Osteoblast (primary cell): ENCODE results near the gene TMPRSS2. TPM values are rescaled to one million over a fixed set of nuclear protein-coding genes. Genes with fewer than 3 reads are reported as not detected.

Experiments used
- DNase-seq: peaks from one replicate; pipeline ENCODE4 v3.0.0; 2011; ENCODE audit warnings: low spot score, mixed read lengths; ENCODE audit not compliant: insufficient read length; ENCODE audit errors: missing footprints
- H2AFZ ChIP-seq: 2 replicates; pipeline ENCODE4 v1.6.0; 2011; ENCODE audit warnings: mild to moderate bottlenecking, low read length
- H3K27ac ChIP-seq: 2 replicates; pipeline ENCODE4 v1.5.1; 2011; ENCODE audit warnings: mild to moderate bottlenecking, low read depth, low read length, moderate library complexity
- H3K27me3 ChIP-seq: 2 replicates; pipeline ENCODE4 v1.6.0; 2012; ENCODE audit warnings: mild to moderate bottlenecking, control low read depth, inconsistent platforms, low read length, moderate library complexity; ENCODE audit not compliant: insufficient read depth
- H3K36me3 ChIP-seq: 2 replicates; pipeline ENCODE4 v1.5.1; 2011; ENCODE audit warnings: mild to moderate bottlenecking, low read length, control low read depth, moderate library complexity; ENCODE audit not compliant: insufficient read depth
- H3K4me1 ChIP-seq: 2 replicates; pipeline ENCODE4 v1.5.1; 2011; ENCODE audit warnings: mild to moderate bottlenecking, low read length, control low read depth, moderate library complexity; ENCODE audit not compliant: insufficient read depth
- H3K4me2 ChIP-seq: 2 replicates; pipeline ENCODE4 v1.6.0; 2011; ENCODE audit warnings: mild to moderate bottlenecking, low read length; ENCODE audit not compliant: insufficient read depth
- H3K4me3 ChIP-seq: fragments of 200-600 bp; sonication (generic); 3 replicates; pipeline ENCODE4 v1.5.1; 2012; ENCODE audit warnings: mild to moderate bottlenecking, low read length, inconsistent platforms; ENCODE audit not compliant: insufficient read depth
- H3K79me2 ChIP-seq: 2 replicates; pipeline ENCODE4 v1.6.0; 2012; ENCODE audit warnings: mild to moderate bottlenecking, low read length, control low read depth, inconsistent platforms; ENCODE audit not compliant: insufficient read depth
- H3K9me3 ChIP-seq: 2 replicates; pipeline ENCODE4 v1.5.1; 2011; ENCODE audit warnings: low read depth, low read length, control low read depth
- H4K20me1 ChIP-seq: 2 replicates; pipeline ENCODE4 v1.6.0; 2012; ENCODE audit warnings: mild to moderate bottlenecking, low read length, control low read depth; ENCODE audit not compliant: insufficient read depth
- total RNA-seq: library from RNA; depleted of rRNA; stranded (reverse); fragments of >200 nt; gene quantifications from 2 replicates; pipeline ENCODE4 v1.2.3, GENCODE V29; 2012
- TF ChIP-seq, protein P1 (sequence below): IDR thresholded peaks from 2 replicates; pipeline ENCODE4 v1.5.1; 2011; ENCODE audit warnings: mild to moderate bottlenecking, low read depth, low read length, moderate library complexity; ENCODE audit errors: extremely low read depth

Gene TMPRSS2
- total RNA-seq, 1 donor = not detected

DNA sequence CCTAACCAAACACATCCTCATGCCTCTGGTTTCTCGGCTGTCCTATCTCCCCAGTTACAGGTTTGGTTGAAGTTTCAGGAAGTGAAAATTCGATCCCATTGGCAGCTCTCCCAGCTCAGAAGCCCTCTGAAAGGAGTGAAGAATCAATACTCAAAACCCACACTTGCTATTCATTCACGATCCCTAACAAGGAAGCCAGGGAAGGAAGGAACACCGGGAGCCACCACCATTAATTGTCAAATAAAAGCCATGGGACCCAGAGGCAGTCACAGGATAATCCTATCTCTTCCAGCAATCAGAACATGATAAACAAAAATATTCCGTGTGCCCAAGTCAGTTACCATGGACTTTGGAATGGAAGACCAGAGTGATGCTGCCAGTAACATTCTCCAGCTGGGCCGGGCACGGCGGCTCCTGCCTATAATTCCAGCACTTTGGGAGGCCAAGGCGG lies 7.0 kb downstream of the TMPRSS2 start:
- Histone ChIP-seq H3K36me3 (no peaks in the 10 kb centered on the region), H3K27ac (no peak overlapping the region), H3K27me3 (peaks cover 16% of the 10 kb centered on the region), H3K9me3 (no peaks in the 10 kb centered on the region), H4K20me1 (no peaks in the 10 kb centered on the region), H3K4me1 (no peaks in the 10 kb centered on the region), H2AFZ (no peak overlapping the region), H3K4me3 (no peak overlapping the region), H3K79me2 (no peaks in the 10 kb centered on the region), H3K4me2 (no peak overlapping the region)
- TF ChIP-seq, protein P1, sequence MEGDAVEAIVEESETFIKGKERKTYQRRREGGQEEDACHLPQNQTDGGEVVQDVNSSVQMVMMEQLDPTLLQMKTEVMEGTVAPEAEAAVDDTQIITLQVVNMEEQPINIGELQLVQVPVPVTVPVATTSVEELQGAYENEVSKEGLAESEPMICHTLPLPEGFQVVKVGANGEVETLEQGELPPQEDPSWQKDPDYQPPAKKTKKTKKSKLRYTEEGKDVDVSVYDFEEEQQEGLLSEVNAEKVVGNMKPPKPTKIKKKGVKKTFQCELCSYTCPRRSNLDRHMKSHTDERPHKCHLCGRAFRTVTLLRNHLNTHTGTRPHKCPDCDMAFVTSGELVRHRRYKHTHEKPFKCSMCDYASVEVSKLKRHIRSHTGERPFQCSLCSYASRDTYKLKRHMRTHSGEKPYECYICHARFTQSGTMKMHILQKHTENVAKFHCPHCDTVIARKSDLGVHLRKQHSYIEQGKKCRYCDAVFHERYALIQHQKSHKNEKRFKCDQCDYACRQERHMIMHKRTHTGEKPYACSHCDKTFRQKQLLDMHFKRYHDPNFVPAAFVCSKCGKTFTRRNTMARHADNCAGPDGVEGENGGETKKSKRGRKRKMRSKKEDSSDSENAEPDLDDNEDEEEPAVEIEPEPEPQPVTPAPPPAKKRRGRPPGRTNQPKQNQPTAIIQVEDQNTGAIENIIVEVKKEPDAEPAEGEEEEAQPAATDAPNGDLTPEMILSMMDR = no peak
- DNase-seq = no peak

DNA sequence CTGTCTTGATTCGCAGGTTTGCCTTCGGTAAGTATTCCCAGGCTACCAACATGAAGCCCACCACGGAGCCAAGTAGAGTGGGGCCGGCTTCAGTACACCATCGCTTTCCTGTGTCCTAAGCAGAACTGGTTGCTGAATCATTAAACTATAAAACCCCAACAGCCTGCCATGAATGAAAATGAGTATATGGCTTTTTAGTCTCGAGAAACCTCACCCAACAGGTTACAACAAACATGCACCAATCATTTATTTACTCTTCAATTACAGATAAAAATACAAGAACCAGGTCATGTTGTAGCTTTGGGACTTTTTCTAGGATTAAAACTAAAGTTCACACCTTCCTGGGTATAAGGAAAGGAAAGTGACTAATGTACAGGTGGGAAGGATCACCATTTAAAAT lies 7.6 kb downstream of the TMPRSS2 start:
- Histone ChIP-seq H3K79me2 (no peaks in the 10 kb centered on the region), H3K4me1 (no peaks in the 10 kb centered on the region), H3K4me2 (no peak overlapping the region), H3K9me3 (no peaks in the 10 kb centered on the region), H3K4me3 (no peak overlapping the region), H3K27ac (no peak overlapping the region), H4K20me1 (no peaks in the 10 kb centered on the region), H3K27me3 (peaks cover 14% of the 10 kb centered on the region), H2AFZ (no peak overlapping the region), H3K36me3 (no peaks in the 10 kb centered on the region)
- TF ChIP-seq, protein P1 = no peak
- DNase-seq = no peak

DNA sequence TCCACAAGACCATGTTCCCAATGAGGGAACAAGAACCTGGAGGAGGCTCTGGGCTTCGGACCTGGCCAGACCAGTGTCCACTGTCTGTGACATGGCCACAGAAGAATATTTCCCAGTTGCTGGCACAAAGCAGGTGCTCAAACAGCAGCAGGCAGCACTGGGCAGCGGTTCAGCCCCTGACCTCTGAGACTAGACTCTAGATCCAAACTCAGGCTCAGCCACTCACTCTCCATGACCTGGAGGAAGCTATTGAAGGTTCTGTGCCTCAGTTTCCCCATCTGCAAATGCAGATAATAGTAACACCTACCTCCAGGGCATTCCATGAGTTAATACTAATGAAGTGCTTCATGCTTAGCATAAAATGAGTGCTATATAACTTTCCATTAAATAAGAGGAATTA lies 8.0 kb downstream of the TMPRSS2 start:
- no peak overlapping the region for H3K27ac ChIP-seq
- H3K9me3 ChIP-seq = no peaks in the 10 kb centered on the region
- H3K36me3 ChIP-seq = no peaks in the 10 kb centered on the region
- peak; percentile 55 for DNase-seq
- H3K4me2 ChIP-seq = no peak overlapping the region
- no peaks in the 10 kb centered on the region for H4K20me1 ChIP-seq
- no peak overlapping the region for H2AFZ ChIP-seq
- no peak overlapping the region for H3K4me3 ChIP-seq
- TF ChIP-seq, protein P1 = no peak
- no peaks in the 10 kb centered on the region for H3K4me1 ChIP-seq
- H3K27me3 ChIP-seq = peaks cover 14% of the 10 kb centered on the region
- H3K79me2 ChIP-seq = no peaks in the 10 kb centered on the region

DNA sequence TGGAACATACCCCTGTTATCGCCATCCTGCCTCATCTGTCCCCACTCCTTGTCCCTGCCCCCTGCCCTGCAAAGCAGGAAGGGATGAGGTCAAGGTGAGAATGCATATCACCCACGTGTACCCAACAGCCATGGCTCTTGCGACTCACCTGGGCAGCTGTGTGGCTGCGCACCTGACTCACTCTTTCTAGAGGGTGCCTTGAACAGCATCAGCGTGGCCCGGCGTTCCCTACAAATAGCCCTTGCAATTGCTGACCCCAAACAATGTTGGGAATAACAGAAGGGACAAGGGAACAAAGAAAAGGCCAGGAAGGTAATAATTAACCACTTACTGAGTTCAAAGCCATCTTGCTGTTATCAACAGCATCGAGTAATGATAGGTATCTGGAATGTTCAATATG lies 10.2 kb downstream of the TMPRSS2 start:
- no peaks in the 10 kb centered on the region for H3K9me3 ChIP-seq
- H3K36me3 ChIP-seq = no peaks in the 10 kb centered on the region
- H3K4me1 ChIP-seq = no peaks in the 10 kb centered on the region
- peaks cover 10% of the 10 kb centered on the region for H3K27me3 ChIP-seq
- TF ChIP-seq, protein P1 = no peak
- H3K4me2 ChIP-seq = no peak overlapping the region
- H3K4me3 ChIP-seq = no peak overlapping the region
- H2AFZ ChIP-seq = no peak overlapping the region
- H3K79me2 ChIP-seq = no peaks in the 10 kb centered on the region
- no peaks in the 10 kb centered on the region for H4K20me1 ChIP-seq
- no peak overlapping the region for H3K27ac ChIP-seq
- no peak for DNase-seq
